MCF 10A (cell line): ENCODE data around the gene ZBTB7B. TPM values are rescaled to one million over a fixed set of nuclear protein-coding genes. Genes with fewer than 3 reads are reported as not detected.

Experiments
- BruUV-seq: library from RNA; stranded (reverse); fragments of 400-500 nt; replicated peaks from 2 replicates; lab custom pipeline; 2021; lab: Mats Ljungman, UMichigan
- CTCF ChIA-PET: fragments of 300-600 bp; sonication (Branson Sonifier 250); formaldehyde crosslinking; extraction: SDS; loops from one replicate; lab custom pipeline; 2021; ENCODE audit warnings: antibody characterized with exemption, inconsistent platforms; lab: Yijun Ruan, JAX
- POLR2A ChIA-PET: fragments of 300-600, 350-650 bp; sonication (Branson Sonifier 250); formaldehyde crosslinking; extraction: SDS; loops from one replicate; lab custom pipeline; 2020; ENCODE audit warnings: antibody characterized with exemption, inconsistent platforms; lab: Yijun Ruan, JAX
- DNase-seq: peaks from one replicate; pipeline ENCODE4 v3.0.0-alpha.2; 2018; ENCODE audit not compliant: unreplicated experiment
- H3K27ac Mint-ChIP-seq: one replicate; pipeline ENCODE4 v1.8.0; 2022; ENCODE audit warnings: mild to moderate bottlenecking, low read depth, mixed read lengths; ENCODE audit not compliant: unreplicated experiment
- H3K27me3 Mint-ChIP-seq: one replicate; pipeline ENCODE4 v1.8.0; 2022; ENCODE audit warnings: mixed read lengths; ENCODE audit not compliant: insufficient read depth, unreplicated experiment
- H3K36me3 Mint-ChIP-seq: one replicate; pipeline ENCODE4 v1.8.0; 2022; ENCODE audit warnings: mild to moderate bottlenecking, moderate library complexity, mixed read lengths; ENCODE audit not compliant: insufficient read depth, unreplicated experiment
- H3K4me1 Mint-ChIP-seq: one replicate; pipeline ENCODE4 v1.8.0; 2022; ENCODE audit warnings: mixed read lengths; ENCODE audit not compliant: insufficient read depth, unreplicated experiment
- H3K4me3 Mint-ChIP-seq: one replicate; pipeline ENCODE4 v1.8.0; 2022; ENCODE audit warnings: mild to moderate bottlenecking, moderate library complexity, mixed read lengths; ENCODE audit not compliant: unreplicated experiment
- H3K9me3 Mint-ChIP-seq: one replicate; pipeline ENCODE4 v1.8.0; 2022; ENCODE audit warnings: mixed read lengths; ENCODE audit not compliant: unreplicated experiment
- CTCF ChIP-seq: fragments of 200-600 bp; IDR thresholded peaks from one replicate; pipeline ENCODE4 v1.8.0; 2022; ENCODE audit warnings: antibody characterized with exemption, mild to moderate bottlenecking; ENCODE audit not compliant: unreplicated experiment
- intact Hi-C: fragments of 100-400 bp; cut with micrococcal nuclease; formaldehyde crosslinking; loops from 2 replicates; pipeline ENCODE4 v1.14.1; 2022
- total RNA-seq: library from RNA; stranded (reverse); gene quantifications from 2 replicates; pipeline ENCODE4 v1.2.3, GENCODE V29; 2022

Gene ZBTB7B
- total RNA-seq, 1 experiment from 2014 or later, result 175 TPM

- Mint-ChIP-seq H3K27ac (peak overlapping the region; percentile 97), H3K27me3 (no peaks in the 10 kb centered on the region), H3K4me3 (peak overlapping the region; percentile 90), H3K4me1 (peaks cover 69% of the 10 kb centered on the region), H3K9me3 (no peaks in the 10 kb centered on the region), H3K36me3 (peaks cover 35% of the 10 kb centered on the region)
- TF ChIP-seq CTCF, result no peak
- intact Hi-C loops, result no loop called here
- ChIA-PET POLR2A (interaction anchor here (0.6 to 41.1 kb wide), 6 partner anchors 9 to 44 kb away, joined by 3 to 1917 read pairs (median 10); partner anchors contain the start of genes ADAM15, CKS1B, FLAD1 and PBXIP1), CTCF (interaction anchor here (0.9 to 1.8 kb wide), 8 partner anchors 10 to 79 kb away, joined by 3 to 19 read pairs (median 4); partner anchors contain the start of genes ADAM15 and PYGO2)
- BruUV-seq, result no TSS peak
- no peak for DNase-seq
Observed at GRCh38 chr1:155006601-155007101, 4.0 kb downstream of the ZBTB7B start.

- H3K4me3 Mint-ChIP-seq, result peak overlapping the region; percentile 84
- intact Hi-C loops, result no loop called here
- no TSS peak for BruUV-seq
- ChIA-PET POLR2A (interaction anchor here (0.6 to 41.1 kb wide), 9 partner anchors 8 to 238 kb away, joined by 3 to 1917 read pairs (median 5); partner anchors contain the start of genes ADAM15, CKS1B, FLAD1 and PBXIP1), CTCF (interaction anchor here (0.6 to 2.4 kb wide), 13 partner anchors 9 to 339 kb away, joined by 3 to 10 read pairs (median 4); partner anchors contain the start of genes FLAD1 and KRTCAP2)
- H3K36me3 Mint-ChIP-seq, result peaks cover 38% of the 10 kb centered on the region
- no peaks in the 10 kb centered on the region for H3K27me3 Mint-ChIP-seq
- H3K27ac Mint-ChIP-seq, result peak overlapping the region; percentile 87
- no peaks in the 10 kb centered on the region for H3K9me3 Mint-ChIP-seq
- peaks cover 76% of the 10 kb centered on the region for H3K4me1 Mint-ChIP-seq
- TF ChIP-seq CTCF, result no peak
- no peak for DNase-seq
Observed at GRCh38 chr1:155007251-155007828, 4.7 kb downstream of the ZBTB7B start.

- H3K9me3 Mint-ChIP-seq, result no peaks in the 10 kb centered on the region
- ChIA-PET POLR2A (interaction anchor here (0.6 to 41.1 kb wide), 7 partner anchors 9 to 237 kb away, joined by 3 to 1917 read pairs (median 8); partner anchors contain the start of genes ADAM15, CKS1B, FLAD1 and PBXIP1), CTCF (interaction anchor here (0.6 to 2.4 kb wide), 14 partner anchors 8 to 339 kb away, joined by 3 to 10 read pairs (median 4); partner anchors contain the start of genes FLAD1 and KRTCAP2)
- peaks cover 85% of the 10 kb centered on the region for H3K4me1 Mint-ChIP-seq
- H3K27ac Mint-ChIP-seq, result peak overlapping the region; percentile 87
- no peak for DNase-seq
- H3K36me3 Mint-ChIP-seq, result peaks cover 47% of the 10 kb centered on the region
- no peaks in the 10 kb centered on the region for H3K27me3 Mint-ChIP-seq
- intact Hi-C loops, result no loop called here
- no TSS peak for BruUV-seq
- TF ChIP-seq CTCF, result no peak
- peak overlapping the region; percentile 84 for H3K4me3 Mint-ChIP-seq
Observed at GRCh38 chr1:155008015-155008941, 5.7 kb downstream of the ZBTB7B start.
